Central memory CD4-positive, alpha-beta T cell (primary cell): ENCODE results near the gene INPP5A.

Source experiments
- DNase-seq: peaks from one replicate; pipeline ENCODE4 v3.0.0; 2022

INPP5A gene

DNA sequence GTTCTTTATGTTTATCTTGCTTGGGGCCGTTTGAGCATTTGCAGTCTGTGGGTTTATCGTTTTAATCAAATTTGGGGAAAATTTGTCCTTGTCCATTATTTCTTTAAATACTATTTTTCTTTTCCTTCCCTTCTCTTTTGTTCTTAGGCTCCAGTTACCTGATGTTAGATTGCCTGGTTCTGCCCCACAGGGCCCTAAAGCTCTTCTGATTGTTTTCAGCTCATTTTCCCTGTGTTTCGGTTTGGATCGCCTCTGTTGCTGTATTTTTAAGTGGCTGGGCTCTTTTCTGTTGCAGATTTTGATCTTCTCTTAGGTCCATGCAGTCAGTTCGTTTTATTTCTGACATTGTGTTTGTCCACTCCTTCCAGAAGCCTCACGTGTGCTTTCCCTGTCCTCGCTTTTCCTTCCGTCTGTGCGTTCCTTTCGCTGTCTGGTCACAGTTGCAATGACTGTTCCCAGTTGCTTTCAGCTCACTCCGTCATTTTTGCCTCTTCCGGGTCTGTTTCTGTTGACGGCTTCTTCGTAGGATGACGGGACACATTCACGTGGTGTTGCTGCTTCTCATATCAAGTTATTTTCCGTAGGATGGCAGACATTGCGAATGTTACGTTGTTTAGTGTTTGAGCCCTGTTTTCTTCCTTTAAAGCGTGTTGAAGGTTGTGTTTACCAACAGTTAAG, 111.4 kb downstream of the INPP5A start:
- DNase-seq, result no peak

DNA sequence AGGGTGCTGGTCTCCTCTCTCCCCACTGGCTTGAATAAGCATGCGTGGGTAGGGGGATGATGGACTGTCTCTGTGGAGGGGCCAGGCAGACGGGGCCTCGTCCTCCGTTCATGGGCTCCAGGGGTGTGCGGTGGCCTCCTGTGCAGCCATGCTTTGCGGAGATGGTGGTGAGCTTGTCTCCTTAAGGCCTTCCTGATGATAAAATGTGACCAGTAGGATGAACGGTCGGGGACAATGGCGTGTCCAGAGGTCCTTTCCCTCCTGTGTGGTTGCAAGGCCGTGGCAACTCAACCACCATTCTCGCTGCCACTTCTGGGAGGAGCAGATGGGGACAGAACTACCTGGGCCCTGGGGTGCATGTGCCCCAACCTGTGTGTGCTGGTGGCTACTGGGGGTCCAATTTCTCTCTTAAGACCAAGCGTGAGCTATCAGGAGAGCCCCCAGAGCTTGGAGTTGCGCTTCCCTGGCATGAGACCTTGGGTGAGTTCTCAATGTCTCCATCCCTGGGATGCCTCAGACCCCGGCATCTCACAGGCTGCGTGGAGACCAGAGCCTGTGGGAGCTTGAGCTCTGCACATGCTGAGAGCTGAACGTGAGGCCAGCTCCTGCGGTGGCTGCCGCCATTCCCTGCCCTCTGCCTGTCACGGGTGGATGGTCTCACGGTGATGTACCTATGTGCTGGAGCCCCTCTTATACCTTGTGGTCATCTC, 112.2 kb downstream of the INPP5A start:
- DNase-seq, result no peak

DNA sequence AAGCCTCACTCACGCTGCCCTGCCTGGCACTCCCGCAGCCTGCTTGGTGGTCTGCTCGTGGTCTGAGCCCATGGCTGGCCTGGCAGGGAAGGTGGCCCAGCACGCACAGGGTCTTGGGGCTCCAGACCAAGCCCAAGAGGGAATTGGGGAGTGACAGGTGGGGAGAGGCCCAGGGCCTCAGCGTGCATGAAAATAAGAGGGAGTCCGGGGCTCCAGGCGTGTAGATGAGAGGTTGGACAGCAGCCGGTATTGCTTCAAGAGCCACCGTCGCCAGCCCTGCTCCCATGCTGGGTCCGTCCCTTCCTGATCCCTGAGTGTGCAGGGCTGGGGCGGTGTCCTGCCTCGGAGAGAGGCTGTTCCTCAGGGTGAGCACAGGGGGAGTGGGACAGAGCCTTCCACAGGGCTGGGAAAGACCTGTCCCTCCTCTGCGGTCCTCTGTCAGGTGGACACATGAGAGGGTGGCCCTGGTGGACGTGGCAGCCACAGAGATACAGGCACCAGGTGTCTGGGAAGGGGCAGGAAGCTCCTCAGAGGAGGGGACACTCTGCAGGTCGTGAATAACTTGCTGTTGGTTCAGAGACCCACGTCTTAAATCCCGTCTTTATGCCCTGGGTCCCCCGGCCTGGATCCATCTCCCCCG, 113.1 kb downstream of the INPP5A start:
- DNase-seq, result no peak

DNA sequence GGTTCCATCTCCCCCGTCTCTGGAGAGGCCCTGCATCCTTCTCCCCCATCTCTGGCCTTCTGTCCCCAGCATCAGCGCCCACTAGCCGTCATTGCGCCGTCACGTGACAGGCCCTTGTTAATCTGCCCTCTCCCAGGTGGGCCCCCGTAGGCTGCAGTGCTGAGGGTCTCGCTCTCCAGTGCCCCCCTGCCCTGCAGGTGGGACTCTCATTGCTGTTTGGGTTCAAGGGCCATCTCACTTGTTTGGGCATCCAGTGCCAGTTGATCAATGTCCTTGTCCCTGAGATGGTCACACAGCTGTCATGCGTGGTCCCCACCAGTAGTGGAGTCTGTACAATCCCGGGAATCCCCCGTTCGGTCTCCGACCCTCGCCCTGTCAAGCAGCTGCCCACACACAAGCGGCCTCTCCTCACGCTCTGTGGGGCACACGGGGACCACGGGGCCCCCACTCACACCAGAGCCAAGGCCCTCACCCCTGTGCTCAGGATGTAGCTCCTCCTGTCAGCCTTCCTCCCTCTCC, 114.0 kb downstream of the INPP5A start:
- no peak for DNase-seq

DNA sequence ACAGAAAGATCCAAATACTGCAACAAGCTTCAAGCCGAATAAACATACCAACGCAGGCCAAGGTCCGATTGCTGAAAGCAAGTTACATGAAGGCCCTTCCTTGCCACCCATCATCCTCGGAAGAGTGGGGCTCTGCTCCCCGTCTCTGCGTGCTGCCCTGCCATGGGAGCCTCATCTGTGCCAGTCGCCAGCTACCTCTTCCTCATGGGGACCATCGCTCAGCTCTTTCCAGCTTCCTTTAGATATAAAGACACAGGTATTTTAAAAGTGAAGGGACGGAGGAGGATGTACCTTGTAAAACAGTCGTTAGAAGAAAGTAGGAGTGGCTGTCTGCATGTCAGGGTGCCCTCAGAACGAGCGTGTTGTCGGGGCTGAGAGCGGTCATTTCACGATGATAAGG, 114.9 kb downstream of the INPP5A start:
- no peak for DNase-seq

DNA sequence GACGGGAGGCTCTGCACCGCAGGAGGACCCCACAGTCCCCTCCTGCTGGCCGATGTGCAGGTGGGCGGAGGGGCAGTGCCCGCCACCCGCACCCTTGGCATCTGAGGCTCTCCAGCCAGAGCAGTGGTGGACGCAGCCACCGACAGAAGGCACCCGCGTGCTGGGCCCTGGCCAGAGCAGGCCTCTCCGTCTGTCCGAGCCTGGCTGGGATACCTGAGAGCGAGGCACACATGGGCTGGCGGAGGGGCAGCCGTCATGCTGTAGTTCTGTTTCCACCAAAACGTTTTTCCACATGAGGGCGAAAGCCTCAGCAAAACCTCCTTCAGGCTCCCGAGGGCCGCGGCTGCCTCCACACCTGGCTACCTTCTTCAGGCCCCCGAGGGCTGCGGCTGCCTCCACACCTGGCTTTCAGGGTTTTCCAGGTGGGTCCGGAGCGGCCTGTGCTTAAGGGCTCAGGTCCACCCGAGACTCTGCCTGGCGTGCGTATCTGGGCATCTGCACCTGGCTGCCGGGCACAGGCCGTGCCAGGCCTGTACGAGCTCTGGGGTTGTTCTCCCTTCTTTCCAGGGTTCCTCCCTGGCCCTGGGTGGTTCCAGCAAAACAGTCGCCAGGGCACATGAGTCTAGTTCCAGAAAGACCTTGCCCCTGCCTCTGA, 115.5 kb downstream of the INPP5A start:
- no peak for DNase-seq

DNA sequence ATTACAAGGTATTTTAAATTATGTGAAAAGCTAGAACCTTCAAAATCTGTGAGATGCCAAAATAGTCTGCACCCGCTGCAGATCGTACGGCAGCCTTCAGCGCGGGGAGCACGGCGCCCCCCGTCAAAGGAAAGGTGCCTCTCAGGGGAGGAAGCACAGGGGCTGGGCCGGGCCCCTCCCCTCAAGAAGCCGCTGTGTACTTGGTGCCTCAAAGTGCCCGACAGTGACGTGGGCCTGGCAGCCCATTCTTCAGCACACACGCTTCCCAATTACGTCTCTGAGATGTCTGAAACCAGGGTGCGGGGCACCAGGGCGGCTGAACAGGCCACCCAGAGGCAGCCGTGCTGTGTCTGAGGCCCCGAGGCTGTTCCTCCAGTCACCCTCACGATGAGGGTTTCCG, 116.1 kb downstream of the INPP5A start:
- no peak for DNase-seq

DNA sequence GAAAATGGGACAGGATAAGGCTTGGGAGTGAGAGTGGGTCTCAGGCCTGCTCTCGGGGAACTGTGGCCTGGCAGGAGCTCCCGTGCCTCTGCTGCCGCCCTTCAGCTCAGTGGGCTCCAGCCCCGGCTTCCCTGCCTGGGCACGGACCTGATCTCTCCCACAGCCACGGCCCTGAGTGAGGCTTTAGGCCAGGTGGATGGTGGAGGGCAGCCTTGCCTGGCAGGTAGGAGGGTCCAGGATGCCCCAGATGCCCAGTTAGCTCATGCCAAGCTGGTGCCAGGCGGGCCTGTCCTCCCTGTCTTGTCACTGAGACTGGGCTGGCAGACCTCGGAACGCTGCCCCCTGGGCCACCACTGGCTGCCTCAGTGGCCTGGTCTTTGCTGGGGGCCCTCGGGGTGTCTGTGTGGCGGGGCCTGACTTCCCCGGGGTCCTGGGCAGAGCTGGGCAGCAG, 116.6 kb downstream of the INPP5A start:
- DNase-seq, result no peak

DNA sequence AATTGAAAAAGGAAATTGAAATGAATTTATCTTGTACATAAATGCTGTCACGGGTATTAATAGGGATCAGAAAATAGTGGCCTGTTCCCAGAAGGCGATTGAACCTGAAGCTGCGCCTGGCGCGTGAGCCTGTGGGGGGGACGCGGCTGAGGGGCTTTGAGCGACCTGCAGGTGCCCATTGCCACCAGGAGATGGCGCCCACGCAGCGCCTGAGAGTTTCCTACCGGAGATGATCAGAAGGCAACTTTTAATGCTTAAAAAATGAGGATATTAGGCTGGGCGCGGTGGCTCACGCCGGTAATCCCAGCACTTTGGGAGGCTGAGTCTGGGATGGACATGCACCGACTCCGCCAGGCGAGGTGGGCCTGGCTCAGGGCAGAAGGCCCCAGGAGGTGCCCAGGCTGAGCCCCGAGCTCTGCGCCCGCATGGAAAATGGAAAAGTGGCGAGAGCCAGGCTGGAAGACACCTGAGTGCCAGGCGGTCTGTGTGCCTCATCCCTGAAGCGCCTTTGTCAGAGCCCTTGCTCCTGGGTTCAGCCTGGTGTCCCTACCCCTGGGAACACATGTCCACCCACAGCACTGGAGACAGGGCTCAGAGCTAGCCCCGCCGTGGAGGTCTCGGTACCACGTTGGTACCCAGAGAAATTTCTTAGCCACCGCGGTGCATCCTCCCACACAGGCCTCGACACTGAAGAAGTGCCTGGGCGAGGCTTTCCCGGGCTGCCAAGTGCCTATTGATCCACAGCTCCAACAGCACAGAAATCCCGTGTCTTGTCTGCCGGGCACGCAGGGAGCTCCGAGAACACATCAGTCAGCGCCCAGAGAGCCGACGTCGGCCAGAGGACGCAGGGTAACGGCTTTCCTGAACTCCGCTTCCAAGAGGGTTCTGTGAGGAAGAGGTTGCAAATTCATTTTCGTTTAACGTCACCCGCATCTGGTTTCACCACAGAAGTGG, 117.4 kb downstream of the INPP5A start:
- DNase-seq, result peak; percentile 6

DNA sequence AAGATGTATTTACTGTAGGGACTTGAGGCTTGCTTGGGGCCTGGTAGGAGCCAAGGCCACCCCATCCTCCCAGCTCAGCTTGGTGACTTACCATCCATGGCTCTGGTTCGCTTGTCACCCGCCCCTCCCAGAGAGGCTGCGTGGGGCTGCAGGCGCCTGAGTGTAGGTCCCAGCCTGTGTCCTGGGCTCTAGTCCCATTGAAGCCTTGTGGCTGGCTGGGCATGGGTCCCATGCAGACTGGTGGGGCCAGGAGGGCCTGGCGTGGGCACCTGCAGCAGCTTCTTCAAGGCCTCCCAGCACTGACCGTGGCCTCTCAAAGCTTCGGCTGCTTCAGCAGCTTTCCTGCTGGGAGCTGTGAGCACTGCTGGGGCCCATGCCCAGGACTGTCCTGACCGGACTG, 118.1 kb downstream of the INPP5A start:
- no peak for DNase-seq

DNA sequence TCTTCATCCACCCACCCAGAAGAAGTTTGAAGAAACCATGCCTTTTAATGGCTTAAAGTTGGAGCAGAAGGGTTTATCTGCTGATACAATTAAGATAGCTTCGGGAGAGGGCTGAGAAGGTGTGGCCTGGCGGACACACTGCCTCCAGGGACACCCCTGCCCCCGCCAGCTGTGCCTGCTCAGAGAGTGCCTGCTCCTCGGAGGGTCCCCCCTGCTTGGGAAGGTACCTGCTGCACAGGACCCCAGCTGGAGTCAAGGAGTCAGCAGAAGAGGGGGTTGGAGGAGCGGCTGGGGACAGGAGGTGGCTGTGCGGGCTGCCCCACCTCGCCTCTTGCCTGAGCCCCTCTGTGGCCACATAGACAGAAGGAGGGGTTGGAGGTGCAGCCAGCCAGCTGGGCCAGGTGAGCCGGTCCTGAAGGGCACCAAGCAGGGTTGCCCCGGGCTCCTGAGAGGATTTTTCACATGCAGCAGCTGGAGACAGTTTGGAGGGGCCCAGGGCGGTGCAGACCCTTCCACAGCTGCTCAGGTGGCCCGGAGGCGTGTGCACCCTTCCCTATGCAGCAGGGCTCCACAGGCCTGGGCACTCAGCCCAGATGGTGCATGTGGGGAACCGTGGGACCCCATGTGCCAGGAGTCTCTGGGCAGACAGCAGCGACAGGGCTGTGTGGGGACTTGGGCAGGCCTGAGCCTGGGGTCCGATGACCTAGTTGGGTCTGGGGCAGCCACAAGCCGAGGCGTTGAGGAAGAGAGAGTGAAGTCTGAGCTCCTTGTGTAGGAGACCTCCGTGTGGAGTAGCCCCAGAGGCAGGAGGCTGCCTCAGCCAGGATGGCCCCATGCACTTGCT, 118.9 kb downstream of the INPP5A start:
- no peak for DNase-seq

DNA sequence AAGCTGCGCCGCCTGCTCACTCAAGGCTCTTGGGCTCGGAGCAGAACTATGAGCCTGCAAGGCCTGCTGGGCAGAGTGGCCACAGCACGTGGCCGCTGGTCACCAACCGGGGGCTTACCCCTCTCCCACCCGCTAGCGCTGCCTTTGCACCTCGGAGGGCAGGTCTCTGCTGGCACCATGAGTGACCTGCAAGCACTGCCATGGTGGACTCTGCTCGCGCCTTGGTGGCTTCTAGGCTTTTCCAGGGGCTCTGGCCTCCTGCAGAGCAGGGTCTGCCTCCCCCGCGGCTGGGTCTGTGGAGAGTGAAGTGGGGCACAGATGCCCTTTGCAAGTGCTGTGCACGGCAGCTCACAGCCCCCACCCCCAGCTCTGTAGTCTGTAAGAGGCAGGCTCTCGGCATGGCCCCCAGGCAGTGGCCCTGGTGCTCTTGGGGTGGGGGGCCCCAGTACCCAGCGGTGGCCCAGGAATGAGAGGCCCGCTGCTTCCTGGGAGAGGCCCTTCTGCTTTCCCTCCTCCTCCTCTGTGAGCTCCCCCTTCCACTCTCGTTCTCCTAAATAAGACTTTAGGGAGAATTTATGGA, 119.6 kb downstream of the INPP5A start:
- no peak for DNase-seq

DNA sequence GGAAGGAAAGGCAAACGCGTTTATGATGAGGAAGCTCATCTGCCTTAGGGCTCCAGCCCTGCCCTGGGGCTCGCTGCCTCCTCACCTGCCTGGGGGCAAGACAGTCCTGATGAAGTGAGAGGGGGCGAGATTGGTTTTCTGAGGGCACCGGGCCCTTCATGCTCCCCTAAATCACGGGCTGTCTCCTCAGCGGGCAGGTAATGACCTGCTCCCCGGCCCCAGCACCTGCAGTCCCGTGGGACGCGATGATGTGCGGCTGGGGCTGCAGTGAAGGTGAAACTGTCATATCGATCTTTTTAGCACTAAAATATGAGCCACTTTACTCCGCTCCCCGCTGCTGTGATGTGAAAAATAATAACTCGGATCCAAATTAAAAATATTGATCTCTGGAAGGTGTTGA, 120.2 kb downstream of the INPP5A start:
- no peak for DNase-seq

DNA sequence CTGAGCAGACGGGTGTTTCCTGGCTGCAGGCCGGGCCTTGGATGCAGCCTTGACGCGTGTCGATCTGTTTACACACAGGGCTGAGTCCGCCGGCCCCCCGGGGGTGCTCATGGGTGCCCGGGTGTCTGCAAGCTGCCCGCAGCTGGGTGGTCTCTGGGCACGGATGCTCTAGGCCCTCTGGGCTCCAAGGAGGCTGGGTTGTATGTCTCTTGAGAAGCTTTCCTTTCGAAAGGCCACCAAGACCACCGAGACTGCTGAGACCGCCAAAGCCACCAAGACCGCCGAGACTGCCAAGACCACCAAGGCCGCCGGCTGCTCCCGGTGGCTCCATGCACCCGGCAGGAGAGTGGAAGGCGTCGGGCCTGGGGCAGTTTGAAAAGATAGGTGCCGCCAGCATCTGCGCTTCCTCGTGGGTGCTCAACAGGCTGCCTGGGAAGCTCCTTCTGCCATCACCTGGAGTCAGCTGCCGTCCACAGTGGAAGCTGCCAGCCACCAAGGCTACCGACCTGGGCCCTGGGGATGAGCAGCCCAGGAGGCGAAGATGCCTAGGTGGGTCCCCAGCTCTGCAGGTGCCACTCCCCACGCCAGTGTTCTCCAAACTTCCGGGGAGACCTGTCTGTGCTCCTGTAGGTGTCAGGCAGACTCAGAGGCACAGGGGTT, 121.1 kb downstream of the INPP5A start:
- no peak for DNase-seq

DNA sequence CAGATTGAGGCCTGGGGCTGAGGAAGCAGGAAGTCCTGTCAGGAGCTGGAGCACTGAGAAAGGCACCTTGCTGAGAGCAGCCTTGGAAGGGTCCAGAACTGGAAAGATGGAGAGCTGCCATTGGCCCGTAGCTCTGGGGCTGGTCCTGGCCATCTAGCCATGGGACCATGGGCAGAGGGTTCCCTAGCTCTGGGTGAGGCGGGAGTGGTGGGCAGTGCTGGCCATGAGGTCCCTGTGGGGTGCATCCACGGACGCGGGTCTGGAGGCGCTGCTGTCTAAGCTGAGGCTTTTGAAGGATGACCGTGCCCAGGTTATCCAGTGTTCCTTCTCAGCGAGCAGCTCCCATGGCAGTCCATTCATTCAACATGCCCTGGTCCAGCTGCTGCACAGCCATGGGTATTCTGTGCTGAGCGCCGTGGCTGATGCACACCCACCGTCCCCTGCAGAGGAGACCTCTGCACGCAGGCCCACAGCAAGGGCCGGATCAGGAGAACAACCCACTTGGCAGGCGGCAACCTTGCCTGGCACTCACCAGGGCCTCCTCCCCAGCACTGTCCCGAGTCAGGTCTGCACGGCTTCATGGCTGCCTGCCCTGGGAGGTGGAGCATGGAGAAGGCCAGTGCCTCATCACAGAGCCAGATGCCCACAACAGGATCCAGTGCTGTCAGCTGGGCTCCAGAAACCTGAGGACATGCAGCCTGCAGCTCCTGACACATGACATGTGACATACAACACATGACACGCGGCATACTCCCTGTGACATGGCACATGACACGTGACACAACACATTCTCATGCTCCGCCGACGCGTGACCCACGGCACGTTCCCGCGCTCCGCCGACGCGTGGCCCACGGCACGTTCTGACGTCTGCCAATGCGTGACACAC, 121.9 kb downstream of the INPP5A start:
- DNase-seq, result no peak

DNA sequence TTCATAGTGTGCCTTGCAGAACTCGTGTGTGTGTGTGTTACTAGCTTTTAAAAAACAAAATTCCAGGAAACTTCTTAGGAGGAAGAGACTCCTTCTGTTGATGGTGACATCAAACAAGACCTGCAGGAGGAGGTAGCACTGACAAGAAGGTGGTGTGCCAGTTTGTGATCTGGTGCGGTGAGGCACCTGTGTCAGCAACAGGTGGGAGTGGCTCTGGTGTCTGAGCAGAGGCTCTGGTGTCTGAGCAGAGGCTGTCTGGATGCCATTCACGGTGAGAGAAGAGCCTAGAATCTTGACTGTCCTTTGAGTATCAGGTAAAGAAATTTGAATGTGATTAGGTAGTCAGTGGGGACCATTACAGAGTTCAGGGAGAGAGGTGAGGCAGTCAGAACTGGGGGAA, 122.8 kb downstream of the INPP5A start:
- no peak for DNase-seq

DNA sequence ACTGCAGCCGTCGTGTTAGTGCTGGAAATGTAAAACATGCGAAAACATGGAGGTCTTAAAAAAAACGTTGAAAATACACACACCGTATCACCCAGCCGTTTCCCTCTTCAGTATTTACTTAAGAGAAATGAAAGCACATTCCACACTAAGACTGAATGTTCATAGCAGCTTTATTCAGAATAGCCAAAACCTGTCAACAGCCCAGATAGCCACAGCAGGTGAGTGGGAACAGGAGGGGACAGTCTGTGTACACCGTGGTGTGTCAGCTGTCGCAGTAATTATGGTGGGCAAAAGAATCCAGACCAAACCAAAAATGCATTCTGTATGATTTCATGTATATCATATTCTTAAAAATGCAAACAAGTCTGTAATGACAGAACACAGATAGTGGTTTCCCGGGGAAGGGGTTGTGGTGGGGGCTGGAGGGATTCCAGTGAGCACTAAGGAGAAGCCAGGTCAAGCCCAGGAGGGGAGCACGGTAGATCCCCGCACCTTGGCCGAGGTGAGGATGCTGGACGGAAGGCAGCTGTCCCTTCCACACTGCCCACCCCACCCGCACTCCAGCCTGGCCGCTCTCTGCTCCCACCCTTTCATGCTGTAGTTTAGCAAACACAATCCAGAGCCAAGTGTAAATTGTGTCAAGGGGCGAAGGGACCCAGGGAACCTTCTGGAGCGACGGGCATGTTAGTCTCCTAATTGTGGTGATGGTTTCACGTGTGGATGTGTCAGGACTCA, 124.8 kb downstream of the INPP5A start:
- DNase-seq, result no peak

DNA sequence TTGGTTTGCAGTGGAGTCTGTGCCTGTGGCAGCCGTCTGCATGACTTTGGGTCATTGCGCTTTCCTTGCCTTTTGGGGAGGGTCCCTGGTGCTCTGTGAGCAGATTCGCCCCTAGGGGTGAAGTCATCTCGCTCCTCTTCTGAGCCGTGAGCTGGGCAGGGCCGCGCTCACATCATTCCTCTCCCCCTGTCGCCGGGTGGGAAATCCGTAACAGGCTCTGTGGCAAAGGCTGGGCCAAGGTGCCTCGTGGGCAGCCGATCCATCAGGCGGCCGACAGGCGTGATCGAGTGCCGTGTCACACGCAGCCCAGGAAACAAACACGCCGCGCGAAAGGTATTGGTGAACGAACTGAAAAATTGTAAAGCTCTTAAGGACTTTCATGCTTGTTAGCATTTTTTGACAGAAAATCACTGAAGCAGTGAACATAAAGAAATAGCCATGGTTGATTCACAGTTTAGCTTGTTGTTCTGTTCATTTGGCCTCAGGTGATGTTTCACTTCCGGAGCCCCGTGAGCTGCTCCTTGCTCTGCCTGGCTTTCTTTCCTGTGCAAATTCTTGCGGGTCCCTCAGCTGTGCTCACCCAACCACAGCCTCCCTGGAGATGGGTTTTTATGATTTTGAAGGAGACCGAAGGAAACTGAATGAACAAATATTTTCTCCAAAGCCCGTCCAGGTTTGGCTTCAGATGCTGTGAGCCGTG, 126.2 kb downstream of the INPP5A start:
- DNase-seq, result no peak
